ENCODE data around the gene GON7.

Gene GON7

GRCh38 chr14:93153121-93153520 is 53.7 kb downstream of the GON7 start:
- no peak overlapping the region for H3K4me3 ChIP-seq (ENCODE audit: low read depth, low read length)
- H3K27me3 ChIP-seq (ENCODE audit: control insufficient read depth, insufficient read depth, low read length): no peaks in the 10 kb centered on the region
- H3K9me3 ChIP-seq (ENCODE audit: control insufficient read depth, insufficient read depth, low read depth, low read length): no peaks in the 10 kb centered on the region
- no peak overlapping the region for H3K9ac ChIP-seq (ENCODE audit: low read length)
- H3K36me3 ChIP-seq (ENCODE audit: control insufficient read depth, insufficient read depth, low read length): no peaks in the 10 kb centered on the region
- H3K27ac ChIP-seq (ENCODE audit: low read depth, low read length): no peak overlapping the region
- no peaks in the 10 kb centered on the region; the same call in 1 of the 2 replicates for H3K4me1 ChIP-seq (ENCODE audit: control insufficient read depth, insufficient read depth, low read length)
